ENCODE measurements around the gene EMC9.
A peak's percentile ranks its signal among the peaks of the same experiment; 100 is the strongest.

The EMC9 gene

DNA sequence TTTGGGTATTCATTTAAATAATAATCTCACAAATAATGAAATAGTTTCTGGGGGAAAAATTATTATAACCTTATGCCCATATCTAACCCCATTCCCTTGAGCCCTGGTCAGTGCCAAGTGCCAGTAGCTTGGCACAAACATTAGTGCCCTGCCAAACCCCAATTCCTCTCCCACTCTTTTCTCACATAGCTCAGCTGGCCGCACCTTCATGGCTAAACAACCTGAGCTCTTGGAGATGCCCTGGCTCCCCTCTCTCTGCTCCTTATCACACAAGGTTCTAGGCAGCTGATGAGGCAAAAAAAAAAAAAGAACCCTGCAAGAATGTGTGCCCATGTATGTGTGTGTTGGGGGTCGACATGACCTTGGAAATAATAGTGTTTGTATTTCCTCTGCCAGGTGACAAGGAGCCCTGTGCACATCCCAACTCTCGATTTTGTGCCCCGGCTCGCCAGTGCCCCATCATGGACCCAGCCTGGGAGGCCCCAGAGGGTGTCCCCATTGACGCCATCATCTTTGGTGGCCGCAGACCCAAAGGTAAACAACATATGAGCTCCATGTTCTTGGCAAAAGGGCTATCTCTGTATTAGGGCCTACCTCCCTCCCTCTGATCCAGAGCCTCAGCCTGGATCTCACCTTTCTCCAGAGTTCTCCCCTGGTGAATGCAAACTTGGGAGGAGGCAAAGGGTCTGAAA, 38.9 kb downstream of the EMC9 start:
- no peak for DNase-seq

GRCh38 chr14:24100982-24101494, 40.4 kb downstream of the EMC9 start:
- DNase-seq: no peak

DNA sequence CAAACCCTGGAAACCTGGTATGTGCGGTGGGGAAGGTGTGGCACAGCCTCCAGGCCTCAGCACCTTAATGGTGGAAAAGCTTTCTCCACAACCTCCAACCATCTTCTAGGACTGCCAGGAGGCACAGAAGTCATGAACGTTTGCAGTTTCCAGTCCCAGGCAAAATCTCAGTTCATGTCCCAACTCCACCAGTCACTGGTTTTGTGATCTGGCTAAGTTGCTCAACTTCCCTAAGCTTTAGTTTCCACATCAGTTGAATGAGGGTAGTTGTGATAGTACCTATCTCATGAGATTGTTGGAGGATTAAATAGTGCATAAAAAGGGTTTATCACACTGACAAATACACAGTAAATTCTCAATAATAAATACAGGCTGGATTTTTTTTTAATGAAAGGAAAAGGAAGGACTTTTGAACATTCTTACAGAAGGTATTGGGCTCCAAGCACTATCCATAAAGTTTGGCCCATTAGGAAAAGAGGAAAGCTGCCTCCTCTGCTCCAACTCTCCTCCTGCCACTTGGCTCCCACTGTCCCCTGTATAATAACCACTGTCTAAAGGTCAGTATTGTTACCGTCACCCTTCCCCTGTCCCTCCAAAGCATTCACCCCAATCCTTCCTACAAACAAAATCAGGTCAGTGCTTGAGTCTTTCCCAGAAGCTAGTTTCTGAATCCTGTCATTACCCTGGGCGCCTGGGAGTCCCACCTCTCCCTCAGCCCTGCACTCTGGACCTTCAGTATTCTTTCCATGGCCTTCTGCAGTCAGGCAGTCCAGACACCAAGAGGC, 41.0 kb downstream of the EMC9 start:
- no peak for DNase-seq

DNA sequence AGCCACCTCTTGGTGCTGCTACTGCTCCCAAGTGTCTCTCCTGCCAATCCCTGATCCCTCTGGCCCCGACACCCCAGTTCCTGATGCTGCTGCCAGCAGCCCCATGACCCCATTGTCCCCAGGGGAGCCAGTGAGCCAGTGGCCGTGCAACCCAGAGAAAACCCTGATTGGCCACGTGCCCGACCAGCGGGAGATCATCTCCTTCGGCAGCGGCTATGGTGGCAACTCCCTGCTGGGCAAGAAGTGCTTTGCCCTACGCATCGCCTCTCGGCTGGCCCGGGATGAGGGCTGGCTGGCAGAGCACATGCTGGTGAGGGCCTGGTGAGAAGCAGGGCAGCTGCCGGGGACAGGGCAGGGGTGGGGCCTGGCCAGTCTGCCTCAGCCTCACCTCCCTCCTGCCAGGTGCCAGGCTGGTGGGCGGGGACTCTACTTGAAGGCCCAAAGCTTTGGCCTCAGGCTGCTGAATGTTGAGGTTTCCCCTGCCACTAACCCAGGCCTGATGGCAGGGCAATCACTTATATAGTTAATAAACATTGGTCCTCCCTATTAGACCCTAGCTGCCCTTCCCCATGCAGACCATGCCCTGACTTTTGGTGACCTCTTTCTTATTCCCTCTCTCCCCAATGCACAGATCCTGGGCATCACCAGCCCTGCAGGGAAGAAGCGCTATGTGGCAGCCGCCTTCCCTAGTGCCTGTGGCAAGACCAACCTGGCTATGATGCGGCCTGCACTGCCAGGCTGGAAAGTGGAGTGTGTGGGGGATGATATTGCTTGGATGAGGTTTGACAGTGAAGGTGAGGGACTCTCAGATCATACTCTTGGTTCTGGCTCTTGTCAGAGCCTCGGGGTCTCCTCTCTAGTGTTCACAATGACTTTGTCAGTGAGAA, 42.2 kb downstream of the EMC9 start:
- no peak for DNase-seq

GRCh38 chr14:24098229-24098926, 43.0 kb downstream of the EMC9 start:
- DNase-seq: no peak

- DNase-seq: no peak
Observed at GRCh38 chr14:24096545-24097181, 44.7 kb downstream of the EMC9 start.

DNA sequence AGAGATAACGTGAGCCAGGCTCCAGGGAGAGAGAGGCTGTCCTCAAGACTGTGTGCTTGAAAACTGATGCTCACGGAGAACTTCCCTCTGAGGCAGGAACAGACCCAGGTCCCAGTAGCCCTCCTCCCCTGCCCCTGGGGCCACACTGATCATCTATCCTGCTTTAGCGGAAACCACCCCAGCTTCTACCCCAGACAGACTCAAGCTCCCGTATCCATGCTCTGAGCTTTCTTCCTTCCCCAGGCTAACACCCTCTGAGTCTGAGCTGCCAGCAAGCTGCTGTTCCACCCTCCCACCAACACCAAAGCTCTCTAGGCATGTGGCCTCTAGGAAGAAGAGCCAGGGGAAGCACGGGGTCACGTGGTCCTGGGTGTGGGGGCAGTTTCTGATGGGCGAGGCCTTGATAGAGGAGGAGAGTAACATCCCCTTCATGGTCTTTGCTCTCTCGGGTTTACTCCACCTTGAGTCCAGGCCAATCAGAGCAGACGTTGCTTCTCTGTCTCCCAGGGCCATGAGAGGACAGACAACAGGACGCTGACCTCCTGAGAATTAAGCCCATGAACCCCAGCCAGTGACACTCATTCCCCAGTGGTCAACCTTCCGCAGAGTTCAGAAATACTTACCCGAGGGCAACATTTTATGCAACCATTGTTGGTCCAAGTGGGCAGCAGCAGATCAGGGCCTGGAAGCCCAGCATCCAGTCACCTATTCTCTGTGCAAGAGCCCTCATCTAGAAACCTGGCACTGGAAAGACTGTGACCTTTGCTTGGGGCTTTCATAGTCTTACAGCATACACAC, 45.9 kb downstream of the EMC9 start:
- DNase-seq: peak; percentile 78

GRCh38 chr14:24094841-24095270, 46.5 kb downstream of the EMC9 start:
- no peak for DNase-seq

GRCh38 chr14:24093901-24094840, 47.2 kb downstream of the EMC9 start, which contains the start of gene PCK2:
PCK2 (plus strand) TSS chr14:24094311; CDS start chr14:24094406, 95 bp downstream.
- peak; percentile 94 for DNase-seq

DNA sequence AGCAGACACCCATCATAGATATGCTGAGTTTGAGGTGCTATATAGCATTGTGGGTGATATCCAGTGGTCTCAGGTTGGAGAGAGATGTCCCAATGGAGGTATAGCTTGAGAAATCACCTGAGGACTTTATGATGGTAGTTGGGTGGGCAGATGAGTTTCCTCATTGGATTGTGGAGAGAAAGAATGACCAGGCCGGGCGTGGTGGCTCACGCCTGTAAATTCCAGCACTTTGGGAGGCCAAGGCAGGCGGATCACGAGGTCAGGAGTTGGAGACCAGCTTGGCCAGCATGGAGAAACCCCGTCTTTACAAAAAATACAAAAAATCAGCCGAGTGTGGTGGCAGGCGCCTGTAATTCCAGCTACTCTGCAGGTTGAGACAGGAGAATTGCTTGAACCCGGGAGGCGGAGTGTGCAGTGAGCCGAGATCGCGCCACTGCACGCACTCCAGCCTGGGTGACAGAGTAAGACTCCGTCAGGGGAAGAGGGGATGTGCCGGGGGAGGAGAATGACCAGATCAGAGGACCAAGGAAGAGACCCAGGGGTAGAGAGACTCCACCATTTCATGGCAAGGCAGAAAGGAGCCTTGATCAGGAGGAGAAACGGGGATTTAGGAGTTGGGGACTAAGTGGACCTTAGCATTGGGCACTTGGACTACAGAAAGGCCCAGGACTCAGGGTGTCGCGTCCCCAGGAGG, 48.0 kb downstream of the EMC9 start:
- DNase-seq: no peak

- no peak for DNase-seq
Observed at GRCh38 chr14:24092505-24093206, 48.7 kb downstream of the EMC9 start.

DNA sequence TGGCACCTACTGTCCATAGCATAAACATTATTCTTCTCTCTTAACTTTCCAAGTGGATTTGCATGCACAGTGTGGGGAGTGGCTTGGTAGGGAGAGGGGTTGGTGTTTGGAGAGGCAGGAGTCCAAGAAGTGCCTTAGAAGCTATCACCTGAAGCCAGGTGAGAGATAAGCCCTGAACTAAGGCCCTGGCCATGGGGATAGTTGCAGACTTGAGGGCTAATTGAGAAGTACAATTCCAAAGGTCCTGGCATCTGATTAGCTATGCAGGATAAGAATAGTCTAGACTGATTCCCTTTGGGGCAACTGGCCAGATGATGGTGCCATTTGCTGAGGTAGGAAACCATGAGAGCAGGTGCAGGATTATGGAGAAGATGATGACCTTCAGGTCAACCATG, 49.3 kb downstream of the EMC9 start:
- DNase-seq: no peak

DNA sequence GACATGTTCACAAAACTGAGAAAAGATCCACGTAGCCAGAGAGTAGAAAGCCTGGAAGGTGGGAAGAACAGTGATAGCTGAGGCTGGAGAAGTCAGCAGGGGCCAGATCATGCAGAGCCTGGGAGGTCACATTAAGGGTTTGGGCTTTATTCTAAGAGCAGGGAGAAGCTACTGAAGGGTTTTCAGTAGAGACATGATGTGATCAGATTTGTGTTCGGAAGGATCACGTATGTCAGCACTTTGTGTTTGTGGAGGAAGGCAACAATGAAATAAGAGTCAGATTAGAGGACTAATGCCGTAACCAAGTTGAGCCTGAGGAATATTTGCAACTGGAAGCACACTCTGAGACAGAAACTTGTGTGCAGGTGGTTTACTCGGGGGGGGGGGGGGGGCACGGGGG, 51.5 kb downstream of the EMC9 start:
- no peak for DNase-seq

Data from activated CD4-positive, alpha-beta T cell treated with anti-CD3 and anti-CD28 coated beads, Interleukin-2, Interleukin-6, amounts not matched to agents 100 ng/mL and 50 ng/mL, durations not matched to agents 16 hours and 8 hours (primary cell).